NCI-H1436 treated with DMSO at 0.1 percent for 48 hours (cell line): ENCODE data around the gene GPR108.
A peak's percentile ranks its signal among the peaks of the same experiment; 100 is the strongest.
"Not testable (repeated sequence)": the region's sequence is repeated elsewhere in the genome, so short reads cannot be mapped to it uniquely, and the experiment has no call there.

Source experiments
- DNase-seq: peaks from one replicate; lab custom pipeline; 2025; lab: John Stamatoyannopoulos, UW

Gene GPR108

GRCh38 chr19:6737284-6737872 is at the start of gene GPR108:
Gene GPR108 (minus strand): TSS chr19:6737580. CDS start chr19:6737576, 4 bp downstream.
- DNase-seq = peak; percentile 100

- no peak for DNase-seq
These were observed 41.8 kb upstream of the GPR108 start for GRCh38 chr19:6779206-6779605.

- DNase-seq = no peak
These were observed 41.0 kb upstream of the GPR108 start for GRCh38 chr19:6778386-6778785.

- DNase-seq = no peak
These were observed 40.1 kb upstream of the GPR108 start for GRCh38 chr19:6777434-6777833.

- no peak for DNase-seq
These were observed 39.6 kb upstream of the GPR108 start for GRCh38 chr19:6776999-6777398.

- not testable (repeated sequence) for DNase-seq
These were observed 38.7 kb upstream of the GPR108 start for GRCh38 chr19:6776045-6776444.

- DNase-seq = no peak
These were observed 37.7 kb upstream of the GPR108 start for GRCh38 chr19:6774821-6775707.

GRCh38 chr19:6773323-6773931 is 36.0 kb upstream of the GPR108 start:
- no peak for DNase-seq

GRCh38 chr19:6772866-6773322 is 35.5 kb upstream of the GPR108 start:
- no peak for DNase-seq

GRCh38 chr19:6772028-6772865 is 34.9 kb upstream of the GPR108 start, which contains the start of gene VAV1:
Gene VAV1 (plus strand): TSS chr19:6772708. CDS start chr19:6772808, 100 bp downstream.
- DNase-seq = no peak

- DNase-seq = not testable (repeated sequence)
These were observed 34.3 kb upstream of the GPR108 start for GRCh38 chr19:6771648-6772027.

- DNase-seq = no peak
These were observed 31.7 kb upstream of the GPR108 start for GRCh38 chr19:6769006-6769619.

GRCh38 chr19:6768236-6768785 is 30.9 kb upstream of the GPR108 start:
- no peak for DNase-seq

GRCh38 chr19:6767357-6768235 is 30.2 kb upstream of the GPR108 start, which contains the start of gene SH2D3A:
Gene SH2D3A (minus strand): TSS chr19:6767435. CDS start chr19:6763748, 3,687 bp downstream.
- peak; percentile 90 for DNase-seq

GRCh38 chr19:6767081-6767356 is 29.6 kb upstream of the GPR108 start:
- no peak for DNase-seq

- no peak for DNase-seq
These were observed 29.1 kb upstream of the GPR108 start for GRCh38 chr19:6766357-6767080.

- DNase-seq = no peak
These were observed 28.5 kb upstream of the GPR108 start for GRCh38 chr19:6765738-6766356.

- not testable (repeated sequence) for DNase-seq
These were observed 24.9 kb upstream of the GPR108 start for GRCh38 chr19:6762253-6762797.
